GM21381 (cell line): Measurements from ENCODE around the gene PCDHGC4.

Experiments used
- ATAC-seq: cut with Tn5 transposase; IDR thresholded peaks from one replicate; pipeline ENCODE4 v1.9.1; 2021; ENCODE audit warnings: mild to moderate bottlenecking, moderate library complexity; ENCODE audit not compliant: unreplicated experiment

PCDHGC4 gene

GRCh38 chr5:141484641-141485311 is at the start of gene PCDHGC4:
Gene PCDHGC4, plus strand, starts transcription at chr5:141485030. Its CDS starts 144 bp downstream, at chr5:141485174.
- no peak for ATAC-seq

GRCh38 chr5:141437221-141437620 is 47.6 kb upstream of the PCDHGC4 start:
- ATAC-seq, result no peak

GRCh38 chr5:141439411-141440141 is 45.3 kb upstream of the PCDHGC4 start:
- no peak for ATAC-seq

GRCh38 chr5:141440341-141440740 is 44.5 kb upstream of the PCDHGC4 start:
- no peak for ATAC-seq

GRCh38 chr5:141441571-141442170 is 43.2 kb upstream of the PCDHGC4 start:
- ATAC-seq, result no peak

- no peak for ATAC-seq
Measured at GRCh38 chr5:141465351-141465750, 19.5 kb upstream of the PCDHGC4 start.

GRCh38 chr5:141475625-141476131 is 9.2 kb upstream of the PCDHGC4 start, which contains the start of gene PCDHGC3:
Gene PCDHGC3, plus strand, starts transcription at chr5:141475966. Its CDS starts 151 bp downstream, at chr5:141476117.
- peak; percentile 94 for ATAC-seq

- peak; percentile 9 for ATAC-seq
Measured at GRCh38 chr5:141476132-141476911, 8.5 kb upstream of the PCDHGC4 start.

GRCh38 chr5:141477044-141477575 is 7.7 kb upstream of the PCDHGC4 start:
- ATAC-seq, result no peak

GRCh38 chr5:141477815-141478214 is 7.0 kb upstream of the PCDHGC4 start:
- ATAC-seq, result no peak

GRCh38 chr5:141478321-141478945 is 6.4 kb upstream of the PCDHGC4 start:
- ATAC-seq, result no peak

- no peak for ATAC-seq
Measured at GRCh38 chr5:141479776-141480175, 5.1 kb upstream of the PCDHGC4 start.

GRCh38 chr5:141483902-141484301 is 928 bp upstream of the PCDHGC4 start:
- ATAC-seq, result no peak

- ATAC-seq, result no peak
Measured at GRCh38 chr5:141484310-141484640, 555 bp upstream of the PCDHGC4 start.

GRCh38 chr5:141485321-141486055 is 658 bp downstream of the PCDHGC4 start:
- no peak for ATAC-seq

GRCh38 chr5:141486091-141486490 is 1.3 kb downstream of the PCDHGC4 start:
- no peak for ATAC-seq

GRCh38 chr5:141487131-141487530 is 2.3 kb downstream of the PCDHGC4 start:
- no peak for ATAC-seq

GRCh38 chr5:141488591-141489561 is 4.0 kb downstream of the PCDHGC4 start, which contains the start of gene PCDHGC5:
Gene PCDHGC5, plus strand, starts transcription at chr5:141489081. Its CDS starts 160 bp downstream, at chr5:141489241.
- ATAC-seq, result no peak
